ENCODE data around the gene ABTB2.
A peak's percentile ranks its signal among the peaks of the same experiment; 100 is the strongest.
"Not testable (repeated sequence)": the region's sequence is repeated elsewhere in the genome, so short reads cannot be mapped to it uniquely, and the experiment has no call there.

The ABTB2 gene

DNA sequence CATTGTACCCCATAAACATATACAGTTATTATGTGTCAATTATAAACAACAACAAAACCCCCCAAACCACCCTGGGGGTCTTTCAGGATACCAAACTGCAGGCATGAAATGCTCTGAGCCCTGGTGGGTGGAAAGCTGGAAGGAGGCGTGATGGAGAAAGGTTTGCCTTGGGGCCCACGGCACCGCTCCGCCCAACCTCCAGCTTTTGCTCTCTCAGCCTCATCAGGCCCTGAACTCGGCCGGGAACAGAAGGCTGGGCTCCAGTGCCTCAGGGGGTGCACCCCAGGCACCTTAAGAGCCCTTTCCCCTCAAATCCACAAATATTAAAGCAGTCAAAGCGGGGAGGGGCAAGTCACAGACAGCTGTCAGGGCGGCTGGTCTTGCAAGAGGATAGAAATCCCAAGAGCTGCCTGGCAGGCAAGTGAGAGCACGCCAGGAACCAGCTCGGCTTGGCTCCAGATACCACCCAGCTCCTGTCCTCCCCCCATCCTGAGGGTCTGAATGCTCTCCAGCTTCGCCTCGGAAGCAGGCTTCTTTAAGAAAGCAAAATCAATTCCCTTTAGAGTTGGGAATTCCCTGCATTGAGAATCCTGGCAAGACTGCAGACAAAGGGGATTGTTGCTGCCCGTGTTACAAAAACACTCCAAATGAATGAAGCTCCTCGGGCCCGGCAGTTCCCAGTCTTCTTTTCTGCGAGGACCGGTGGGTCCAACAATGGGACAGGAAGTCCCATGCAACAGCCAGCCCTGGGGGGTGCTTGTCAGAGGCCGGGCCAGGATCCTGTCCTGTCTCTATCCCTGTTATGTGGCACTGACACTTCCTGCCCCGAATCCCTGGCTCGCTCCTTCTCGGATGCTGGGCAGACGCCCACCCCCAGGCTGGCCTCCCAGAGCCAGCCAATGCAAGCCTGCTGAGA, 171.6 kb downstream of the ABTB2 start:
- DNase-seq (ENCODE audit: low read depth, low spot score), result no peak
- H3K4me3 ChIP-seq (ENCODE audit: low read length), result no peak overlapping the region

DNA sequence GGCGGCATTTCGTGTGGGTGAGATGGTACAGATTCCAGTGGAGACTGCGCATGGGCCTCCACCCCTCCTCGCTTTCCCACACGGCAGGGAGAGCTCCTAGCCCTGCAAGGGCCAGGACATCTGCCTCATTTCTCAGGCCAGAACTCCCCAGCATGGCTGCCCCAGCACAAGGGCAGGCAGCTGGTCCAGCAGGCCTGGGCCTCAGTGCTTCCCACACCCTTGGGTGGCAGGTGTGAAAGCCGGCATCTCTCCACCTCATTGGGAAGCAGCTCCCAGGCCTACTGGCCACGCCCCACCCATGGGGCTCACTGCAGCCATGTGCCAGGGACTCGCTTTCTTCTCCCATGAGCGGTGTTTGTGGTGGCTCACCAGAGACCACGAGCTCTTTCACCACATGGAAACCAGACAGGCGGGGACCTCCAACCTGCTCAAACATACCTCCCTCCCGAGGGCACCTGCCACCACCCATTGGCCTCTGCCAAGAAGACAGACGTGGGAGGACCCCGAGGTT, 173.2 kb downstream of the ABTB2 start:
- H3K4me3 ChIP-seq (ENCODE audit: low read length), result no peak overlapping the region
- DNase-seq (ENCODE audit: low read depth, low spot score), result no peak

DNA sequence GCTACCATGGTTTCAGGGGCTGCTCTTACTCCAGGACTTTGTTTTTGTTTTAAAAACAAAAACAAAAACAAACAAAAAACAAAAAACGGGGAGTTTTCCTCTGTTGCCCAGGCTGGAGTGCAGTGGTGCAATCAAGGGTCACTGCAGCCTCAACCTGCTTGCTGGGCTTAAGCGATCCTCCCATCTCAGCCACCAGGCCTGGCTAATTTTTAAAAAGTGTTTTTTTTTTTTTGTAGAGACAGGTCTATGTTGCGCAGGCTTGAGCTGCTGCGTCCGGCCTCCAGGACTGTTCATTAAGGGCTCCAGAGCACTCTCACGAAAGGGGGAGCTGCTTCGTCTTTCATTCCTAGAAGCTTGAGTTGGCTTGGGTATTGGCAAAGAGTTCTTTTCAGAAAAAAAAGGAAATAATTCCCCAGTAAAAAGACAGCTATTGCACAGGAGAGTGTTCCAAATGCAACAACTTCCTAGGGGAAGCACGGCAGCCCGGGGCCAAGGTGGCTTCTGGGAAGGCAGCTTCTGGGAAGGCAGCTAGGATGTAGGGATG, 173.9 kb downstream of the ABTB2 start:
- DNase-seq (ENCODE audit: low read depth, low spot score), result no peak
- H3K4me3 ChIP-seq (ENCODE audit: low read length), result no peak overlapping the region

DNA sequence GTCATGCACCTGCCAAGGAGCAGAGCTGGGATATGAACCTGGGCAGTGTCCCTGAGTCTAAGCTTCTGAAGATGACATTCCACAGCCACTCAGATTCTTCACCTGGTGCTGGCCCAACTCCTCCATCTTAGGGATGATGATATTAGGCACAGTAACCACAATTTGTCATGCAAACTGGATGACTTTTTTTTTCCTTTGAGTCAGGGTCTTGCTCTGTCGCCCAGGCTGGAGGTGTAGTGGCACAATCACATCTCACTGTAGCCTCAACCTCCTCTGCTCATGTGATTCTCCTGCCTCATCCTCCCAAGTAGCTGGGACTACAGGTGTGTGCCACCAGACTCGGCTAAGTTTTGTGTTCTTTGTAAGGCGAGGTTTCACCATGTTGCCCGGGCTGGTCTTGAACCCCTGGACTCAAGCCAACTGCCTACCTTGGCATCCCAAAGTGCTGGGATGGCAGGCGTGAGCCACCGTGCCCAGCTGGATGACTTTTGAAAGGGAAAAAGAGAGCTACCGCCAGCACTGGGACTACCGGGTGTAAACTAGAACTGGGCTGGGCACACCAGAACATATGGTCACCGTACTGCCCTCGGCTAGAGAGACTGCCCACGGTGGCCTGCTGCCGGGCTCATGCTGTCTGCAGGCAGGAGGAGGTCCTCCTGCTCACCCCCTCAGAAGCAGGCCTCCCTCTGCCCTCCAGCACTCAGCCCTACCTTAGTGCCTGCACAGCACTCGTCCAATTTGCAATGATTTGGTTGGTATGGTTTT, 174.7 kb downstream of the ABTB2 start:
- H3K4me3 ChIP-seq (ENCODE audit: low read length), result no peak overlapping the region
- no peak for DNase-seq (ENCODE audit: low read depth, low spot score)

DNA sequence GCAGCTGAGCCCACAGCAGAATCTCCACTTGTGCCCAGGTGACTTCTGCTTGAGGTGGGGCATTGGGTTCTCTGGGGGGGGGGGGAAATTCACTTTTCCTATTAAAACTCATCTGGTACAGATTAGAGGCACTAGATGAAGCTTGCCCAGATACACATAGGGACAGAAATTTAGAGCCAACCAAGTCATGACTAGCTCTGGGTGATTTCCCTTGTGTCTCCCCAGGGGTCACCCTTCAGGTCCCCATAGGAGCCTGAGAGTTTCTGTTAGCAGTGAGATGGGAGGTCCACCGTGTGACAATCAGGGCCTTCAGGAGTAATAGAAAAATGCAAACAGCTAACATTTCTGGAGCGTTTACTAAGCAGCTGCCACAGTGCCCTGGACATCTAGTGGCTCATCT, 175.4 kb downstream of the ABTB2 start:
- H3K4me3 ChIP-seq (ENCODE audit: low read length), result no peak overlapping the region
- DNase-seq (ENCODE audit: low read depth, low spot score), result no peak

DNA sequence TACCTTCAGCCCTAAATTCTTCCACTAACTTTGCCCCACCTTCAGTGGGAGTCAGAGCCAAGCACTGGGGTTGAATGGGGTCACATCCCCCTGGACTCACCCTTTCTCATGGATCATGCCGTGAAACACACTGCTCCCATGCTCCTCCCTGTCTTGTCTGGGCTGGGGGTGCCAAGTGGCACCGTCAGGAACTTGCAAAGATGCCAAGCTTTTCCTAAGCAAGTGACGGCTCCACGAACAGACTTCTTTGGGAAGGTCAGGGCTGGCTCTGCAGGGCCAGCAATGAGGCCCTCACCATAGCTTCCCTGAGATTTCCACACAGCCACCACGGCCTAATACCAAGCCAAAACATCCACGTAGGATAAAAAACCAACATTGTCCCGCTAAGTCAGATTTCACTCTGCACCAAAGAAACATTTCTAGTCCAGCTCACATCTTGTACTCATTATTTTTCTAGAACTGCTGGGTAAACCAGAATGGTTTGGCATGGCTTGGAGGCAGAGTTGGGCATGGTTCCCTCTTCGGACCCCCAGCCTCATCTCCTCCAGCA, 175.9 kb downstream of the ABTB2 start:
- DNase-seq (ENCODE audit: low read depth, low spot score), result no peak
- no peak overlapping the region for H3K4me3 ChIP-seq (ENCODE audit: low read length)

DNA sequence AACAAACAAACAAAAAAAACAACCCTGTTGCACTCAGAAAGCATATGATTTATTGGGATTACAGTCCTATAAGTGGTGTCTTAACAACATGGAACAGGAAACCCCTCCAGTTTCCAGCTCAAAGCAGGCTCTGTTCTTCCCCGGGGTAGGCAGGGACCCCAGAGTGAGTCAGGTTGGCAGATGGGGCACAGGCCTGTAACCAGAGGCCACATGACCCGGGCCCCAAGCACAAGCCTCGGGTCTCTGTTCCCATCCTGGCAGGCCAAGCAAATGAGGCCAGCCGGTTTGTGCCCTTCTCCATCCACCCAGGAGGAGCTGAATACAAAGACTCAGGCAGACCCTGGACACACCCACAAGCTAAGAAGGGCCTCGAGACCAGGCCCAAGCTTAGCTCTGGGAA, 176.6 kb downstream of the ABTB2 start:
- no peak for DNase-seq (ENCODE audit: low read depth, low spot score)
- H3K4me3 ChIP-seq (ENCODE audit: low read length), result no peak overlapping the region

DNA sequence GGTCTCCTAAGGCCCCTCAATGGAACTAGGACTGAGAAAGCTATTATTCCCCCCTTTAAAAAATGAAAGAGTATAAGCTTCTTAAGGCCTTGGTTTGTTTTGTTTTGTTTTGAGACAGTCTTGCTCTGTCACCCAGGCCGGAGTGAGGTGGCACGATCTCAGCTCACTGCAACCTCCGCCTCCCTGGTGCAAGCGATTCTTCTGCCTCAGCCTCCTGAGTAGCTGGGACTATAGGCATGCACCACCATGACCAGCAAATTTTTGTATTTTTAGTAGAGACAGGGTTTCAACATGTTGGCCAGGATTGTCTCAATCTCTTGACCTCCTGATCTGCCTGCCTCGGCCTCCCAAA, 177.0 kb downstream of the ABTB2 start:
- DNase-seq (ENCODE audit: low read depth, low spot score); H3K4me3 ChIP-seq (ENCODE audit: low read length): not testable (repeated sequence)

DNA sequence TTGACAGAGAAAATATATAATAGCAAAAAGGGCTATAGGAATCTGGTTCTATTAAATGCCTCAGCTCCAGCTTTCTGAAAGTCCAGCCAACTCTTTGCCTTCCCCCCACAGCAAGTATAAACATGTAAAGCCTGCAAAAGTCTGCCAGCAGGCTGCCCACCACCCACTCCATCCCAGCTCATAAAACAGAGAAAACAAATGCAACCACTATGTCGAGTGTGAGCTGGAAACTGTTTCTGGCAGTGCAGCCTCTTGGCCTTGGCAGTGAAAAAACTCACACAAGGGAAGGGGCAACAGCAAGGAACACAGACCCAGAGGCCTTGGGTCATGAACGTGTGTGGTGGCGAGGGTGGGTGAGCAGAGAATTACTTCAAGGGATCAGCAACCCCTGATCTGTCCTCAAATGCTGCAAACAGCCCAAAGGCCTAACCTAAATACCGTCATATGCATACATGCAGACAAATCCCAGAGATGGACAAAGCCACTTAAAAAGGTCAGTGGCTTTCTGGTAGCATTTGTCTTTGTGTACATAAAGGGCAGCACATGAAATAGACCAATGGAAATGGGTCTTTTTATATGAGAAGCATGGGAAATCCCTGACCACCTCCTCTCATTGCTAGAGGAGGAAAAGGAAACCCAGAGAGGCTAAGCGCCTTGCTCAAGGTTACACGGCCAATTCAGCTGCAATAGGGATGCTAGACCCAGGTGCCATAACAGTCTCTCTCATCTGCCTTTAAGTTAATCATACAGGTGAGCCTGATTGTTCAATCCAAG, 177.6 kb downstream of the ABTB2 start:
- H3K4me3 ChIP-seq (ENCODE audit: low read length), result no peak overlapping the region
- DNase-seq (ENCODE audit: low read depth, low spot score), result no peak

DNA sequence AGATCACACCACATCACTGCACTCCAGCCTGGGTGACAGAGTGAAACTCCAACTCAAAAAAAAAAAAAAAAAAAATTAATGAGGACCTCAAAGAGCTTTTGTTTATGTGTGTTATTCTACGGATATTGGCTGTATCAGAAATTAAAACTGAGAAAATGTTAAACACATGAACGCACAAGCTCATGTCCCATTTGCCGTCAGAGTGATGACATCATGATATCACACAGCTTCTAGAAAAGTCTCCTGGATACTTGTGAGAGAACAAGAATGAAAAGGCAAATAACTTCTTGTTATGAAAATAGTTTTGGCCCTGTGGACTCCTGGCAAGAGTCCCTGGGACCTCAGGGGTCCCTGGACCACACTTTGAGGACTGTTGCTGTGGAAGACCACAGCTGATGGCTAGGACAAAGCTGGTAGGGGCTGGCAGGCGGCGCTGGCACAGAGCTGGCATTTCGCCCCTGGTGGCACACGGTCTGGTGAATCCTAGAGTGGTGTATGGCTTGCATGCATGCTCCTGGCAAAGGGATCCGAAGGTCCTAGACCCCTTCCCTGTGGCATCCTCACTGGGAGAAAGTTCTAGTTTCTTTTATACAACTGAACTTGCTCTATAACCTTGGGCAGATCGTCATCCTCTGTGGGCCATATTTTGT, 178.7 kb downstream of the ABTB2 start:
- DNase-seq (ENCODE audit: low read depth, low spot score), result no peak
- H3K4me3 ChIP-seq (ENCODE audit: low read length), result no peak overlapping the region

DNA sequence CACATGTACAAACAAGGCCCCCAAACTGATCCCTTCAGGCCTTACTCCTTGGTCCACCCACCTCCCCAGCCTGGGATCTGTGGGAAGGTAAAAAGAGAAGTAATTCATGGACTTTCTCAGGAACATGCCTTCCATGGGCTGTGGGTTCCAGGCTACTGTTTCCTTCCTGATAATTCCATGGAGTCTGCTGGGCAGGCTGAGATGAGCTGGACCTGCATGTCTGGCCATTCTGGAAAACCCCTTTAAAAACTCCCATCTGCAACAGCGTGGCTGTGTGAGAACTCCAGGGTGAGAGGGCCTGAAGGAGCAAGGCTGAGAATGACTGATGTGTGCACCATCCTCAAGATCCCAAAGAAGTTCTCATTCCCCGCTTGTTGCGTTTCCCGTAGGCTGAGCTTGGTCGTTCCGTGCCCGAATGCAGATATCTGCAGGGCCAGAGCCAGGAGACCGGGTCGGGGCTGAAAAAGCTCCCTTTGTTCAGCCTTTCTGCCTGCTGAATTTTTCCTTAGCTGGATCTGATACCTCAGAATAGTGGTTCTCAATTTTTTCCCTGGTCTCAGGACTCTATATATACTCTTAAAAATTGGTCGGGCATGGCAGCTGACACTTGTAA, 179.5 kb downstream of the ABTB2 start:
- no peak for DNase-seq (ENCODE audit: low read depth, low spot score)
- H3K4me3 ChIP-seq (ENCODE audit: low read length), result no peak overlapping the region

DNA sequence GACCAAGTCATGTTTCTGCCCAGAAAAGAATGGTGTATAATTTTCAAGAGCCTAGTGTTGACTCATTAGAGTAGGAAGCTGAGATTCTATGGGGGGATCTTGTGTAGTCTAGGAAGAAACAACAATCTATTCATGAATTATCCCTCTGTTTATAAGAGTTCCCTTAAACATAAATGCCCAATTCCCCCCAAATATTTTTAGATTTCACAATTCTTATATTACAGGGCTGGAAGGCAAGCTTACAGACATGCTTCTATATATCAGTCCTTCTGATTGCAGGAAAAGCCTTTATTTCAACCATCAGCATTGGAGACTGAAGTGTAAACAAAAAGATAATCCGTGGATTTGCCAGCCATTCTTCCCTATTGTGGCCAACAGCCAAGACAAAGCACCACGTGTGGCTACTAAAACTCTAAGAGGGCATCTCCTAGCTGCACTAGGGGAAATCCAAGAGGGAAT, 181.0 kb downstream of the ABTB2 start:
- DNase-seq (ENCODE audit: low read depth, low spot score), result no peak
- no peak overlapping the region for H3K4me3 ChIP-seq (ENCODE audit: low read length)

DNA sequence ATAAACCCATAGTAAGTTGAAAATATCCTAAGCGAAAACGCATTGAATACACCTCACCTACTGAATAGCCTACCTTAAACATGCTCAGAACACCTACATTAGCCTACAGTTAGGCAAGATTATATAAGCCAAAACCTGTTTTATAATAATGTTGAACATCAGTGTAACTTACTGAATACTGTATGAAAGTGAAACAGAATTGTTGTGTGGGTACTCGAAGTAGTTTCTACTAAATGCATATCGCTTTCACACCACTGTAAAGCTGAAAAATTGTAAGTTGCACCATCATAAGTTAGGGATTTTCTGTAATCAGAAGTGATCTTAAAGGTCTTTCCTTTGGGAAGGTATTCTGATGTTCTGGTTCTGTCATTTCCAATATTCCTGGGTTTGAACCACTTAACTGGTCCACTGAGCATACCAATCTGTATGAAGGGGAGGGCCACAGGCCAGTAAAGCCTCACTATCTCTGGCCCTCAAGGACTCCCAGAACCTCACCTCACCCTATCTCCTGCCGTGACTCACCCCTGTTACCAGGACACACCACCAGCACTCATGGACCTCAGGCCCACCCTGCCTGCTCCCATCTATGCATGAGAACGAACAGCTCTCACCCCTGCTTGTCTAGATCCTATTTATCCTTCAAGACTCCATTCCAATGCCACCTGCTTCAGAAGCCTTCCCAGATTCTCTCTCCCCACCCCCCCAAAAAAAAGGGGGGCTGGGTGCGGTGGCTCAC, 182.4 kb downstream of the ABTB2 start:
- DNase-seq (ENCODE audit: low read depth, low spot score), result no peak
- H3K4me3 ChIP-seq (ENCODE audit: low read length), result no peak overlapping the region

DNA sequence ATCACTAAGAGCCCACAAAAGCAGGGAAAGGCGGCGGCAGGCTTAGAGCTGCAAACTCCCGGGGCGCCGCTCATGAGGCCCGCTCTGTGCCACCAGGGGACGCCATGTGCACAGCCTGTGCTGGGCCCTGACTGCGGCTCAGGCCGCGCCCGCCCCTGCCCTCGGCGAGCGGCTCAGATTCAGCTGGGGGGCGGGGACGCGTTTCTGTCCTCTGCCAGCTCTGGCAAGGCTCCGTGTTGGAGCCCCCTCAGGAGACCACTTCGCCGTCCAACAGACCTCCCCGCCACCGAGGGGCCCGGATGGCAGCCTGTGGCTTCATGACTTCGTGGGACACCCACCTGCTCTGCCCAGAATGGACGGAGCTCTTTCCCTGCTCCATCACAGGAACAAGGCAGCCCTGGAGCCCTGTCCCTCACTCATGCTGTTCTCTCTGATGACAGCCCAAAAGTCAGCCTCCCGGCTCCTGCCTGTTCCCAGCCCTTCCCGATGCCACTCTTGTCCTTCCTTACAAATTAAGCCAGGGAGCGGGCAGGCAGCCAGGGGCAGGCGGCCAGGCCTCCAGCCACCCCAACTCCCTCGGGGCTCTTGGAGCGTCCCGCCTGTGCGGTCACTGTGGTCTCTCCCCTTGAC, 183.3 kb downstream of the ABTB2 start:
- H3K4me3 ChIP-seq (ENCODE audit: low read length), result peak overlapping the region; percentile 30
- DNase-seq (ENCODE audit: low read depth, low spot score), result peak; percentile 55

DNA sequence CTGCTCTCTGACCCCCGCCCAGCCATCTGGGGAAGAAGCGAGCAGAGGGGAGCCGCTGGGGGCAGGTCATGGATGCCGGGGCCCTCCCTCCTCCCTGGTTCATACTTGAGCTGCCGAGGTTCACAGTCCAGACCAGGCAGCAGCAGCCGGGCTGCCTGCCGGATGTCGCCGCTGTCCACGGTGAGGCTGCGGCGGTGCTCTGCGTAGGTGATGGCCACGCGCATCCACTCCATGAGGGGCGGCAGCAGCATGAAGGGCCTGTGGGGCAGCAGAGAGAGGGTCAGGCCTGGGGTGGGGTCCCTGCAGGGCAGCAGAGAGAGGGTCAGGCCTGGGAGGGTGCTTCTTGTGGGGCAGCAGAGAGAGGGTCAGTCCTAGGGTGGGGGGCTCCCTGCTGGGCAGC, 184.8 kb downstream of the ABTB2 start:
- no peak overlapping the region for H3K4me3 ChIP-seq (ENCODE audit: low read length)
- no peak for DNase-seq (ENCODE audit: low read depth, low spot score)

DNA sequence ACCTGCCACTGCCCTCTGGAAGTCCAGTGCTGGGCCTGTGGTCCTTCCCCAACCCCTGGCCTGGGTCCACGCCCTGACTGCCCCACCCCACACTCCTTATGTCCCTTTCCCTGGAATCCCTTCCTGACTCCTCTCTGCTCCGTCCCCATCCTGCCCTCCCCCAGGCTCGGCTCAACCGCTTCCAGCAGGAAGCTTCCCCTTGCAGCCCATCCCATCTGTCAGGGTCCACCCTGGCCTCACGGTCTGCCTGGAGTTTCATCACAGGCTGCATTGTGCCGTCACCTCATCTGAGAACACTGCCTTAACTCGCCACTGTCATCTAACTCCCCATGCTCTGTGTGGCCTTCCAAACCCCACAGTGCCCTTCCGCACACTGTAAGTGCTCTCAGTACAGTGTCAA, 188.1 kb downstream of the ABTB2 start:
- no peak for DNase-seq (ENCODE audit: low read depth, low spot score)
- H3K4me3 ChIP-seq (ENCODE audit: low read length), result no peak overlapping the region

Data from Jurkat, Clone E6-1 (cell line).